IMR-90 (cell line): ENCODE data around the gene WNT11. TPM values are rescaled to one million over a fixed set of nuclear protein-coding genes. Genes with fewer than 3 reads are reported as not detected.

ENCODE experiments used
- ATAC-seq: fragments of 200-7000 bp; cut with Tn5 transposase; 2 replicates; pipeline ENCODE4 v1.9.1; 2020; ENCODE audit warnings: low read depth, mild to moderate bottlenecking, moderate library complexity
- BruUV-seq: library from RNA; stranded (reverse); fragments of 400-500 nt; replicated peaks from 2 replicates; lab custom pipeline; 2021; lab: Mats Ljungman, UMichigan
- CTCF ChIA-PET: fragments of 300-600 bp; formaldehyde crosslinking; extraction: SDS; loops from one replicate; lab custom pipeline; 2021; ENCODE audit warnings: antibody characterized with exemption; lab: Yijun Ruan, JAX
- POLR2A ChIA-PET: fragments of 300-600 bp; sonication (Branson Sonifier 250); formaldehyde crosslinking; loops from one replicate; lab custom pipeline; 2022; ENCODE audit warnings: antibody characterized with exemption; ENCODE audit not compliant: unreplicated experiment; lab: Charles Lee
- DNase-seq: peaks from one replicate; pipeline ENCODE4 v3.0.0; 2013
- H2AFZ ChIP-seq: replicated peaks from 2 replicates; pipeline ENCODE3; 2013; ENCODE audit warnings: low read length, mild to moderate bottlenecking; ENCODE audit not compliant: poor library complexity
- H2AK5ac ChIP-seq: 2 replicates; pipeline ENCODE4 v1.6.1; 2013; ENCODE audit warnings: low read depth, low read length, inconsistent platforms
- H2AK9ac ChIP-seq: replicated peaks from 2 replicates; pipeline ENCODE3; 2013; ENCODE audit warnings: mild to moderate bottlenecking, low read depth, low read length, moderate library complexity; ENCODE audit not compliant: poor library complexity
- H2BK120ac ChIP-seq: 2 replicates; pipeline ENCODE4 v1.6.1; 2013; ENCODE audit warnings: low read depth, low read length, inconsistent platforms
- H2BK15ac ChIP-seq: 3 replicates; pipeline ENCODE4 v1.6.1; 2013; ENCODE audit warnings: low read depth, low read length, inconsistent platforms
- H2BK20ac ChIP-seq: 2 replicates; pipeline ENCODE4 v1.6.1; 2013; ENCODE audit warnings: low read depth, mild to moderate bottlenecking, inconsistent platforms, low read length, moderate library complexity
- H2BK5ac ChIP-seq: 2 replicates; pipeline ENCODE4 v1.6.1; 2013; ENCODE audit warnings: mild to moderate bottlenecking, low read depth, low read length, inconsistent platforms; ENCODE audit not compliant: poor library complexity, severe bottlenecking
- H3K14ac ChIP-seq: replicated peaks from 2 replicates; pipeline ENCODE4 v1.6.1; 2013; ENCODE audit warnings: low read depth, low read length, inconsistent platforms
- H3K18ac ChIP-seq: 2 replicates; pipeline ENCODE4 v1.6.1; 2013; ENCODE audit warnings: low read depth, low read length, control low read depth
- H3K23ac ChIP-seq: 2 replicates; pipeline ENCODE4 v1.6.1; 2013; ENCODE audit warnings: low read depth, low read length, inconsistent platforms
- H3K27ac ChIP-seq: 2 replicates; pipeline ENCODE4 v1.5.1; 2013; ENCODE audit warnings: mild to moderate bottlenecking, control low read depth, low read length; ENCODE audit not compliant: insufficient read depth
- H3K27me3 ChIP-seq: 2 replicates; pipeline ENCODE4 v1.6.1; 2013; ENCODE audit warnings: low read length; ENCODE audit not compliant: control insufficient read depth, insufficient read depth
- H3K36me3 ChIP-seq: 2 replicates; pipeline ENCODE4 v1.6.1; 2013; ENCODE audit warnings: low read length, mixed read lengths; ENCODE audit not compliant: control insufficient read depth, insufficient read depth
- H3K4ac ChIP-seq: 2 replicates; pipeline ENCODE4 v1.6.1; 2013; ENCODE audit warnings: low read depth, low read length, inconsistent platforms
- H3K4me1 ChIP-seq: 2 replicates; pipeline ENCODE4 v1.6.1; 2013; ENCODE audit warnings: low read length, mixed read lengths; ENCODE audit not compliant: control insufficient read depth, insufficient read depth
- H3K4me2 ChIP-seq: 2 replicates; pipeline ENCODE4 v1.6.1; 2013; ENCODE audit warnings: low read depth, mild to moderate bottlenecking, control low read depth, low read length, moderate library complexity
- H3K4me3 ChIP-seq: 2 replicates; pipeline ENCODE4 v1.5.1; 2013; ENCODE audit warnings: low read depth, mild to moderate bottlenecking, control low read depth, low read length, moderate library complexity; ENCODE audit not compliant: insufficient read depth
- H3K56ac ChIP-seq: 2 replicates; pipeline ENCODE4 v1.6.1; 2013; ENCODE audit warnings: low read length, inconsistent platforms; ENCODE audit not compliant: insufficient read depth; ENCODE audit errors: extremely low read depth
- H3K79me1 ChIP-seq, 2 experiments: 2 replicates each; pipeline ENCODE4 v1.6.1; 2013; ENCODE audit warnings: low read length in 2 of 2, inconsistent platforms in 1 of 2, low read depth in 1 of 2
- H3K9ac ChIP-seq: 2 replicates; pipeline ENCODE4 v1.6.1; 2013; ENCODE audit warnings: low read depth, low read length, control low read depth
- H3K9me1 ChIP-seq: 2 replicates; pipeline ENCODE4 v1.6.1; 2013; ENCODE audit warnings: low read length, inconsistent platforms; ENCODE audit not compliant: insufficient read depth
- H3K9me3 ChIP-seq: 2 replicates; pipeline ENCODE4 v1.6.1; 2013; ENCODE audit warnings: low read length; ENCODE audit not compliant: control insufficient read depth, insufficient read depth
- H4K20me1 ChIP-seq: 2 replicates; pipeline ENCODE4 v1.6.1; 2013; ENCODE audit warnings: low read length, inconsistent platforms; ENCODE audit not compliant: insufficient read depth
- H4K5ac ChIP-seq: 2 replicates; pipeline ENCODE4 v1.6.1; 2013; ENCODE audit warnings: mild to moderate bottlenecking, low read depth, low read length, control low read depth
- H4K8ac ChIP-seq, 2 experiments: 2 replicates each; pipeline ENCODE4 v1.6.1; 2013; ENCODE audit warnings: low read depth in 2 of 2, low read length in 2 of 2, control low read depth in 1 of 2, inconsistent platforms in 1 of 2
- H4K91ac ChIP-seq: 2 replicates; pipeline ENCODE4 v1.6.1; 2013; ENCODE audit warnings: low read depth, low read length, inconsistent platforms; ENCODE audit not compliant: insufficient read depth
- BHLHE40 ChIP-seq: fragments of 150-350 bp; IDR thresholded peaks from 2 replicates; pipeline ENCODE4 v1.6.1; 2016; ENCODE audit warnings: mild to moderate bottlenecking, low read depth, low read length
- CEBPB ChIP-seq: IDR thresholded peaks from 2 replicates; pipeline ENCODE4 v1.6.1; 2012; ENCODE audit warnings: low read depth, low read length, improper control_type of control experiment
- CHD1 ChIP-seq: IDR thresholded peaks from 2 replicates; pipeline ENCODE4 v1.6.1; 2012; ENCODE audit warnings: low read depth, low read length, improper control_type of control experiment
- FOS ChIP-seq: fragments of 150-350 bp; IDR thresholded peaks from 2 replicates; pipeline ENCODE4 v1.6.1; 2016; ENCODE audit warnings: low read depth, low read length
- MAFK ChIP-seq: IDR thresholded peaks from 2 replicates; pipeline ENCODE4 v1.6.1; 2012; ENCODE audit warnings: low read depth, low read length, improper control_type of control experiment
- MAZ ChIP-seq: IDR thresholded peaks from 2 replicates; pipeline ENCODE4 v1.6.1; 2012; ENCODE audit warnings: low read depth, mild to moderate bottlenecking, low read length, improper control_type of control experiment, moderate library complexity, borderline replicate concordance
- MXI1 ChIP-seq: IDR thresholded peaks from 2 replicates; pipeline ENCODE4 v1.6.1; 2012; ENCODE audit warnings: low read depth, mild to moderate bottlenecking, low read length, moderate library complexity, borderline replicate concordance
- NFE2L2 ChIP-seq: fragments of 150-350 bp; IDR thresholded peaks from 2 replicates; pipeline ENCODE4 v1.6.1; 2016; ENCODE audit warnings: low read depth, mild to moderate bottlenecking, low read length
- POLR2A ChIP-seq: IDR thresholded peaks from 2 replicates; pipeline ENCODE4 v1.6.1; 2012; ENCODE audit warnings: mild to moderate bottlenecking, low read depth, low read length
- RAD21 ChIP-seq: IDR thresholded peaks from 2 replicates; pipeline ENCODE4 v1.6.1; 2012; ENCODE audit warnings: low read length, improper control_type of control experiment
- RCOR1 ChIP-seq: IDR thresholded peaks from 2 replicates; pipeline ENCODE4 v1.6.1; 2012; ENCODE audit warnings: mild to moderate bottlenecking, low read length, improper control_type of control experiment; ENCODE audit not compliant: insufficient replicate concordance
- RFX5 ChIP-seq: IDR thresholded peaks from 2 replicates; pipeline ENCODE4 v1.8.0; 2012; ENCODE audit warnings: low read depth, mild to moderate bottlenecking, low read length, moderate library complexity
- SMC3 ChIP-seq: fragments of 150-350 bp; IDR thresholded peaks from 2 replicates; pipeline ENCODE4 v1.6.1; 2016; ENCODE audit warnings: low read depth, mild to moderate bottlenecking, antibody characterized with exemption, low read length, moderate library complexity
- WGBS, 2 experiments: methylation state at CpG; one replicate each; pipeline versions ENCODE4 v1.1.5 to v1.1.7; 2013; ENCODE audit warnings: missing lambda C conversion rate in 2 of 2; ENCODE audit not compliant: insufficient read length in 1 of 2; ENCODE audit errors: extremely low coverage in 2 of 2; 5-methylcytosine and 5-hydroxymethylcytosine counted together
- dilution Hi-C: fragments of 300-500 bp; cut with HindIII; formaldehyde crosslinking; loops from one replicate; pipeline ENCODE4 v1.14.3; 2018; ENCODE audit warnings: low sequenced_read_pairs; ENCODE audit not compliant: unreplicated experiment
- in situ Hi-C: fragments of 300-500 bp; cut with MboI; formaldehyde crosslinking; loops from 3 replicates; pipeline ENCODE4 v1.14.3; 2019; ENCODE audit warnings: low sequenced_read_pairs, inconsistent platforms, mixed read lengths
- intact Hi-C: fragments of 100-400 bp; cut with micrococcal nuclease; formaldehyde crosslinking; loops from 2 replicates; pipeline ENCODE4 v1.10.0; 2022
- polyA plus RNA-seq, 3 experiments: library from polyadenylated mRNA; depleted of rRNA; stranded (reverse); fragments of >200 nt; gene quantifications; 2 replicates each; pipeline ENCODE4 v1.2.3, GENCODE V29; 2012; ENCODE audit warnings: low replicate concordance in 1 of 3
- total RNA-seq: library from RNA; depleted of rRNA; stranded (reverse); fragments of >200 nt; gene quantifications from 2 replicates; pipeline ENCODE4 v1.2.3, GENCODE V29; 2012
- TF ChIP-seq, protein P1 (sequence below): fragments of 150-350 bp; IDR thresholded peaks from 2 replicates; pipeline ENCODE4 v1.6.1; 2017; ENCODE audit warnings: mild to moderate bottlenecking, antibody characterized with exemption, low read length, low read depth
- TF ChIP-seq, protein P2 (sequence below): conservative IDR thresholded peaks from 2 replicates; pipeline ENCODE4 v1.5.1; 2012; ENCODE audit warnings: mild to moderate bottlenecking, low read depth, low read length, improper control_type of control experiment
- TF ChIP-seq, protein P3 (sequence below): fragments of 150-350 bp; IDR thresholded peaks from 2 replicates; pipeline ENCODE4 v1.6.1; 2016; ENCODE audit warnings: low read depth, mild to moderate bottlenecking, low read length, moderate library complexity, borderline replicate concordance

WNT11 gene
- total and polyA plus RNA-seq, 2 of the 4 experiments (the other 2 are of a cell fraction), result 0.10 TPM; not detected in 1

DNA sequence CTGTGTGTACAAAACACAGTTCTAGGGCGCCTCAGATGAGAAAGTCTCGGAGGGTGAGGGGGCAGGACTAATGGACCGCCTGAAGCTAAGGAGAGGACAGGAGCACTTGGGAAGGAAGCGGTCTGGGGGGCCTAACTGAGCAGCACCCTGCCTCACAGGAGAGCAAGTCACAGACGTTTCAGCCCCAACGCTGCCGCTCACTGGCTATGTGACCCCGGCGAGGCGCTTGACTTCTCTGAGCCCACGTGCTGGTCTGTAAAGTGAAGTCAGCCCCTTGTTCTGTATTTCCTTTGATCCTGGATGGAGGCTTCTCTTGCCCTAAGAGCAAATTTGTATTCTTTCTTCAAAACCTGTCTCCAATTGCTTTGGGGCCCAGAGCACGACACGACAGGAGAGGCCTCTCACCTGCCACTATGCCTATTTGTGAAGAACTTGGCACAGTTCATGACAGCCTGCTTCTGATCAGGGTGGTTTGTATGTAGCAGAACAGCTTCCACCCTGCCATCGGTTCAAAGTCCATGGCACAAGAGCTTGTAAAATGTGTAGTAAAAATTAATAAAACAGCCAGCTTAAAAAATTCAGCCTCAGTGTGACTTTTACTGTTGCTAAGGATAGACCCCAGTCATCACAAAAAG is 59.1 kb downstream of the WNT11 start:
- H2BK20ac ChIP-seq, result no peak overlapping the region
- H3K4me2 ChIP-seq, result no peak overlapping the region
- ATAC-seq (no peak), DNase-seq (no peak)
- no peak overlapping the region for H4K91ac ChIP-seq
- dilution Hi-C loops, result no loop called here
- no peak overlapping the region for H3K56ac ChIP-seq
- H3K4ac ChIP-seq, result no peak overlapping the region
- no peak overlapping the region for H2BK120ac ChIP-seq
- no peaks in the 10 kb centered on the region for H3K79me1 ChIP-seq
- ChIA-PET CTCF (interaction anchor here (0.7 to 1.4 kb wide), 2 partner anchors 112 to 250 kb away, joined by 3 read pairs; no protein-coding TSS in a partner anchor), POLR2A (no interaction called here)
- H3K9me1 ChIP-seq, result peaks cover 11% of the 10 kb centered on the region; the same call in 1 of the 2 replicates
- no peak overlapping the region for H4K8ac ChIP-seq
- no peaks in the 10 kb centered on the region for H3K9me3 ChIP-seq
- no peak overlapping the region for H3K4me3 ChIP-seq
- WGBS, 2 experiments, result 70% methylated on average over 4 of the region's 14 CpGs; no CpG with 5 or more reads in 1 of the 2 experiments
- H3K36me3 ChIP-seq, result no peaks in the 10 kb centered on the region
- H3K4me1 ChIP-seq, result no peaks in the 10 kb centered on the region
- no peak overlapping the region for H3K23ac ChIP-seq
- no peak overlapping the region for H3K14ac ChIP-seq
- in situ Hi-C loops, result no loop called here
- TF ChIP-seq RAD21, result no peak
- no peak for TF ChIP-seq SMC3
- TF ChIP-seq RFX5, result no peak
- TF ChIP-seq, protein P1, sequence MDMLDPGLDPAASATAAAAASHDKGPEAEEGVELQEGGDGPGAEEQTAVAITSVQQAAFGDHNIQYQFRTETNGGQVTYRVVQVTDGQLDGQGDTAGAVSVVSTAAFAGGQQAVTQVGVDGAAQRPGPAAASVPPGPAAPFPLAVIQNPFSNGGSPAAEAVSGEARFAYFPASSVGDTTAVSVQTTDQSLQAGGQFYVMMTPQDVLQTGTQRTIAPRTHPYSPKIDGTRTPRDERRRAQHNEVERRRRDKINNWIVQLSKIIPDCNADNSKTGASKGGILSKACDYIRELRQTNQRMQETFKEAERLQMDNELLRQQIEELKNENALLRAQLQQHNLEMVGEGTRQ, result no peak
- TF ChIP-seq RCOR1, result no peak
- TF ChIP-seq MXI1, result no peak
- no peak for TF ChIP-seq FOS
- no peak for TF ChIP-seq CEBPB
- TF ChIP-seq, protein P2, sequence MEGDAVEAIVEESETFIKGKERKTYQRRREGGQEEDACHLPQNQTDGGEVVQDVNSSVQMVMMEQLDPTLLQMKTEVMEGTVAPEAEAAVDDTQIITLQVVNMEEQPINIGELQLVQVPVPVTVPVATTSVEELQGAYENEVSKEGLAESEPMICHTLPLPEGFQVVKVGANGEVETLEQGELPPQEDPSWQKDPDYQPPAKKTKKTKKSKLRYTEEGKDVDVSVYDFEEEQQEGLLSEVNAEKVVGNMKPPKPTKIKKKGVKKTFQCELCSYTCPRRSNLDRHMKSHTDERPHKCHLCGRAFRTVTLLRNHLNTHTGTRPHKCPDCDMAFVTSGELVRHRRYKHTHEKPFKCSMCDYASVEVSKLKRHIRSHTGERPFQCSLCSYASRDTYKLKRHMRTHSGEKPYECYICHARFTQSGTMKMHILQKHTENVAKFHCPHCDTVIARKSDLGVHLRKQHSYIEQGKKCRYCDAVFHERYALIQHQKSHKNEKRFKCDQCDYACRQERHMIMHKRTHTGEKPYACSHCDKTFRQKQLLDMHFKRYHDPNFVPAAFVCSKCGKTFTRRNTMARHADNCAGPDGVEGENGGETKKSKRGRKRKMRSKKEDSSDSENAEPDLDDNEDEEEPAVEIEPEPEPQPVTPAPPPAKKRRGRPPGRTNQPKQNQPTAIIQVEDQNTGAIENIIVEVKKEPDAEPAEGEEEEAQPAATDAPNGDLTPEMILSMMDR, result no peak
- TF ChIP-seq POLR2A, result no peak
- TF ChIP-seq BHLHE40, result no peak
- no peak for TF ChIP-seq CHD1
- no peak for TF ChIP-seq NFE2L2
- TF ChIP-seq MAFK, result no peak
- TF ChIP-seq MAZ, result no peak
- TF ChIP-seq, protein P3, sequence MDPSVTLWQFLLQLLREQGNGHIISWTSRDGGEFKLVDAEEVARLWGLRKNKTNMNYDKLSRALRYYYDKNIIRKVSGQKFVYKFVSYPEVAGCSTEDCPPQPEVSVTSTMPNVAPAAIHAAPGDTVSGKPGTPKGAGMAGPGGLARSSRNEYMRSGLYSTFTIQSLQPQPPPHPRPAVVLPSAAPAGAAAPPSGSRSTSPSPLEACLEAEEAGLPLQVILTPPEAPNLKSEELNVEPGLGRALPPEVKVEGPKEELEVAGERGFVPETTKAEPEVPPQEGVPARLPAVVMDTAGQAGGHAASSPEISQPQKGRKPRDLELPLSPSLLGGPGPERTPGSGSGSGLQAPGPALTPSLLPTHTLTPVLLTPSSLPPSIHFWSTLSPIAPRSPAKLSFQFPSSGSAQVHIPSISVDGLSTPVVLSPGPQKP, result no peak
- no peak overlapping the region for H2BK5ac ChIP-seq
- H2AFZ ChIP-seq, result no peak overlapping the region
- no TSS peak for BruUV-seq
- H3K9ac ChIP-seq, result no peak overlapping the region
- no peak overlapping the region for H3K18ac ChIP-seq
- no peak overlapping the region for H4K5ac ChIP-seq
- H3K27ac ChIP-seq, result no peak overlapping the region
- no peak overlapping the region for H2AK9ac ChIP-seq
- H2BK15ac ChIP-seq, result no peak overlapping the region
- no peaks in the 10 kb centered on the region for H4K20me1 ChIP-seq
- no peak overlapping the region for H2AK5ac ChIP-seq
- intact Hi-C loops, result no loop called here
- no peaks in the 10 kb centered on the region; the same call in 1 of the 2 replicates for H3K27me3 ChIP-seq
